OCI-LY3 (cell line): ENCODE measurements around the gene SMYD3.

Source experiments
- CTCF ChIP-seq: fragments of 200-600, 300-600 bp; sonication (generic); IDR thresholded peaks from 2 replicates; pipeline ENCODE4 v1.5.1; 2014; ENCODE audit warnings: antibody characterized with exemption, low read length, low read depth
- EZH2phosphoT487 ChIP-seq: fragments of 200-600 bp; shearing (Covaris generic); IDR thresholded peaks from 2 replicates; pipeline ENCODE4 v1.6.1; 2018; ENCODE audit warnings: antibody characterized with exemption, mixed run types, low read depth

DNA sequence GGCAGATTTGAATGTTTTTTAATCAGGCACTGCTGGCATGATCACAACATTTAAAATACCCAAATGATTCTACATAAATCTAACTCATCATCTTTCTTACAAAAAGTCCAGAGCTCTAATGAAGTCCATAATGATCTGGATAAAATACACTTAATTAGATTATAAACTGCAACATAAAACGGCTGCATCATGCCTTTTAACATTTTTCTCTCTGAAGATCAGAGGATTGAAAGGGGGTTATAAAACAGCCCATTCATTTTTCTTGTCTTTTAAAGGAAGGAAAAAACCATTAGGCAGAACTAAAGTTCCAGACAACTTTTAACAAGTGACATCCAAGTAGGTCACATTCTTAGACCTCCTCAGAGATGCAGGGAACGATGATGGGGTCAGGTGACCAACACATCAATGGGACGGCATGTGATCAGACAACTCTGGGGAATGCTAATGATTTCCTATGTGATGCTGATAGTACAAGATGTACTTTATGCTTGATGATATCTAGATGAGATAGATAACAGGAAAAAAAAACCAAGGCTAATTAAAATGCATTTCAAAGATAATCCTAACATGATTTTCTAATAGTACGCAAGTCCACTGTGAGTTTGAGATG lies 455.1 kb downstream of the SMYD3 start:
- no peak for TF ChIP-seq CTCF
- no peak for TF ChIP-seq EZH2phosphoT487
